Measurements from ENCODE around the gene JAKMIP2. TPM values are rescaled to one million over a fixed set of nuclear protein-coding genes. Genes with fewer than 3 reads are reported as not detected.

The JAKMIP2 gene
- polyA plus RNA-seq, 3 donors, result 0.23 to 0.90 (median 0.36) TPM

DNA sequence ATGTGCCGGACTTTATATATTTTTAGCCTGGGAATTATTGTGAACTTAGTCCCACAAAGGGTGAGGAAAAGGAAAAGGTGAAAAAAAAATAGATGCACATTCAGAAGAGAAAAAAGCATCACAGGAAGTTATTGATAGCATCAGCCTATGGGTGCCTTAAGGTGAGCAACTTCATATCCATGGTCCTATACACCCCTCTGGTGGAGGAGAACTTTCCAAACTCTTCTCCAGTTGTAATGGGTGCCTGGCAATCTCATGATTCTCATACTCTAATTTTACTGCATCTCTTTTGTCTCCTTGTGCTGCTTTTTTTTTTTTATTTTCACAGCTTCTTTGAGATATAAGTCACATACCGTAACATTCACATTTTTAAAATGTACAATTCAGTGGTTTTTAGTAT is 107.4 kb downstream of the JAKMIP2 start:
- WGBS, 3 donors, result 88 to 90% (median 88%) methylated on average over 2 of the region's 2 CpGs
- no peak overlapping the region for H3K27ac ChIP-seq (ENCODE audit: low read depth, low read length)

DNA sequence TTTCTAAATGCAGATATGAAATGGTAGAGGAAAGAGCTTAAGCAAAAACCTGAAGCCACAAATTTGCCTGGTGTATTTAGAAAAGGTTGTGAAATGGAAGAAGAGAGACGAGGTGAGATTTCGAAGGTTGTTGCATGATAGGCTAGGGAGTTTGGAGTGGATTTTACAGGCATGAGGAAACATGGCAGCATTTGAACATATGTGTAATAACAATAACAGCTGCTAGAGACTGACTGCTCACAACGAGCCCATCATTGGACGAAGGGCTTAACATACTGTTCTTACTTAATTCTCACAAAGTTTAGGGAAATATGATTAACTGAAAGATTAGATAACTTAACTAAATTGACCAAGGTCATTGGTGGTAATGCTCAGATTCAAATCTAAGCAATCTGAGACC is 108.1 kb downstream of the JAKMIP2 start:
- 80 to 82% (median 81%) methylated on average over 4 of the region's 4 CpGs for WGBS, 3 donors
- H3K27ac ChIP-seq (ENCODE audit: low read depth, low read length), result no peak overlapping the region

DNA sequence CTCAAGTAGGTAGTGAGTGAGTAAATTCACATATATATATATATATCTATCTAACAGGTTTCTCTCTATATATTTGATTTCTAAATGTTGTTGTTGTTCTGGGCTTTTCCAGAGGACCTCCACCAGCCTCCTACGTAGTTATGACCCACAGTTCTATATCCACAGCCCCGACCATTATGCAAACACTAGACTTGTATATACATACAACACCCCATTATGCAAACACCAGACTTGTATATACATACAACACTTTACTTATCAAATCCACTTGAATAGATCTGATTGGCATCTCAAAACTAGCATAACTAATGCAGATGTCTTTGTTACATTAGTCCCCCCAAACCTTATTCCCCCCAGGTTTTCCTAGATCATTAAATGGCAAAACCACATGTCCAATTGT is 108.7 kb downstream of the JAKMIP2 start:
- no peak overlapping the region for H3K27ac ChIP-seq (ENCODE audit: low read depth, low read length)
- WGBS, 3 donors, result 76 to 82% (median 81%) methylated on average over 2 of the region's 2 CpGs

DNA sequence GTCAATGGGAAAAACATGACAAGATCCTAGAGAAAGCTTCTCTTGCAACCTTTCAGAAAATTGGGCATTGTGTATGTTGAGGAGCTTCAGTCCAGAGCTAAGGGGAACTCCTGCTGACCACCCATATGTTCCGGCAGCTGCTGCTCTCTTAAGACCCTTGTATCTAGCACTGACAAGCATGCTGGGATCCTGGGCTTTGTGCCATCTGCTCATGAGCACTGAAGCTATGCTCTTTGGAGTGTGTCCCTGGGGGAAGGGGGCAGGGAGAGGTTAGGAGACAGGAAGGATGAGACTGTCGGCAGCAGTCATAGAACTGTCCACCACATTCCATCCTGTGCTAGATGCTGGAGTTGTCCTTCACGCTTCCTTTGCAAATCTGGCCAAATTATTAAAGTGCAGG is 109.3 kb downstream of the JAKMIP2 start:
- 40 to 69% (median 64%) methylated on average over 3 of the region's 3 CpGs for WGBS, 3 donors
- no peak overlapping the region for H3K27ac ChIP-seq (ENCODE audit: low read depth, low read length)

GRCh38 chr5:147671365-147671764 is 111.2 kb downstream of the JAKMIP2 start:
- H3K27ac ChIP-seq (ENCODE audit: low read depth, low read length), result no peak overlapping the region
- 82 to 85% (median 85%) methylated on average over 6 of the region's 6 CpGs for WGBS, 3 donors

GRCh38 chr5:147670815-147671214 is 111.7 kb downstream of the JAKMIP2 start:
- WGBS, 3 donors, result 81 to 86% (median 83%) methylated on average over 1 of the region's 1 CpG
- H3K27ac ChIP-seq (ENCODE audit: low read depth, low read length), result no peak overlapping the region

DNA sequence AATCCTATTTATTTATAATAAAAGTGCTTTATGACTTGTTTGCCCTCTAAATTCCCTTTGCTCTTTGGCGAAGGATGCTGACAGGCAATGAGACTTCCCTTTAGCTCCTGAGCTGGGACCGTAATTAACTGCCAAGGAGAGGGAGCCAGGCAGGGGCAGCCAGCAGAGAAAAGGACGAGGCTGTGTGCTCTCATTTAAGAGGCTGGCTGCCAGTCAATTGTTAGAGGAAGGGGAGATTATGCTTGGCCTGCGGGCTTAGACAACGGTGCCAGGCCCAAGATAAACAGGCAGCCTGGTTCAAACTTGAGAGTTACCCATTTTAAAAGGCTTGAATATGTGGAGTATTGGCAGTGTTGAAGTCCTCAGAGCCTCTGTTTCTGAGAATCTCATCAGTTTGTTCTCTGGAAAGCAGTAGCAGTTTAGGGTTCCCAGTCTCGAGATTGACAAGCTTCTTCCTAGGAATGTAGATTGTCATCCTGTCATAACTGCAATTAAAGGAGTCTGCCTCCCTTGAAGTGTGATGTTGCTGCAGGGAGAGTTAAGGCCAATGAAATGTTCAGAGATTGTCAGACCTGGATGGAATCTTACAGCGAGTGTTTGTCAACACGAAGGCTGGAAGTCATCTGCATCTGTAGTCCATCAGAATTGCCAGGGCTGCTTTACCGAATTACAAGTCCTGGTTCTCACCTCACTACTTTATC is 113.2 kb downstream of the JAKMIP2 start:
- 47 to 70% (median 54%) methylated on average over 9 of the region's 9 CpGs for WGBS, 3 donors
- no peak overlapping the region for H3K27ac ChIP-seq (ENCODE audit: low read depth, low read length)

- WGBS, 3 donors, result 89 to 100% (median 91%) methylated on average over 2 of the region's 2 CpGs
- no peak overlapping the region for H3K27ac ChIP-seq (ENCODE audit: low read depth, low read length)
Measured at GRCh38 chr5:147668385-147668784, 114.1 kb downstream of the JAKMIP2 start.

DNA sequence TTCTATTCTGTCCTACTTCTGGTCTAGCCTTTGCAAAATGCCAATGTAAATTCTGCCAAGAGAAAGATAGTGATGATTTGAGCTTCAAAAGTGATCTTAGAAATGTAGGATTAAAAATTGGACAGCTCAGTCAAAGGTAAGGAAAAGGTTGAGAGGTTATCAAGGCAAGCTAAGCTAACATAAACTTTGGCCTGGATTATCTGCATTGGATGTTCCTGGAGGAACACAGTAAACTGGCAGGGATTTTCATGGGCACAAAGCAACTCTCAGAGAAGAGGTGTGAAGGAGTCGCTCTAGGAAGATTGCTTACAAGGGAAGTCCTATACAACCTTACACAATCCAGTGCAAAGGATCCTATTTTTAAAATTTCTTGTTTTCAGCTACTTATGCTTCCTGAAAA is 115.2 kb downstream of the JAKMIP2 start:
- no peak overlapping the region for H3K27ac ChIP-seq (ENCODE audit: low read depth, low read length)
- WGBS, 3 donors, result 72 to 92% (median 88%) methylated on average over 1 of the region's 1 CpG

GRCh38 chr5:147666419-147666818 is 116.1 kb downstream of the JAKMIP2 start:
- no peak overlapping the region for H3K27ac ChIP-seq (ENCODE audit: low read depth, low read length)
- 76 to 85% (median 82%) methylated on average over 6 of the region's 6 CpGs for whole genome bisulfite sequencing, 3 donors

- H3K27ac ChIP-seq (ENCODE audit: low read depth, low read length), result no peak overlapping the region
- WGBS, 3 donors, result 75 to 95% (median 77%) methylated on average over 5 of the region's 5 CpGs
Measured at GRCh38 chr5:147661541-147661940, 121.0 kb downstream of the JAKMIP2 start.

DNA sequence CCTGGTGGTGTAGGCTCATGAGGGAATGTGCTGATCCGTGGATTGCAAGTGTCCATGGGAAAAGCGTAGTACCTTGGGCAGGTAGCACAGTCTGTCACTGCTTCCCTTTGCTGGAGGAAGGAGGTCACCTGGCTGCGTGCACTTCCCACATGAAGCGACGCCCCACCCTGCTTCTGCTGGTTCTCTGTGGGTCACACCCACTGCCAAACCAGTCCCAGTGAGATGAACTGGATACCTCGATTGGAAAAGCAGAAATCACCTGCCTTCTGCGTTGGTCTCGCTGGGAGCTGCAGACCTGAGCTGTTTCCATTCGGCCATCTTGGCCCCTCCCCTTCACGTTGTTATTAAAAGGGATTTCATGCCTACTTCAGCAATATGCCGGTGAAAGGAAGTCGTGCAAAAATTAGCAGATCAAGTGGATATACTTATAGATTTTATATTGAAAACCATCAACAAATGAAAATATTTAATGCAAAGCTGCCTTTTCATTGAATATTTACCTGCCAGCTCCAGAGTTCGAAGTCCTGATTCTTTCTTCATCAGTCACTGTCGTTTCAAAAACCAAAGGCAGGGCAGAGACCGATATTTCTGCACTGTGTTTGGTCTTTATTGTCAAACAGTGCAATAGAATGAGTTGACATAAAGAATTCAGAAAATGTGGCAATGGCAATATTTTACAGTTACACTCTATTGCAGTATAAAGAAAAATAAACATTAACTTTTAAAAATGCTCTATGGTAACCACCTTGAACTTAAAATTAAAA is 123.2 kb downstream of the JAKMIP2 start:
- no peak overlapping the region for H3K27ac ChIP-seq (ENCODE audit: low read depth, low read length)
- 69 to 90% (median 81%) methylated on average over 15 of the region's 15 CpGs for WGBS, 3 donors

- 86 to 88% (median 86%) methylated on average over 8 of the region's 8 CpGs for WGBS, 3 donors
- H3K27ac ChIP-seq (ENCODE audit: low read depth, low read length), result no peak overlapping the region
Measured at GRCh38 chr5:147658293-147658932, 124.1 kb downstream of the JAKMIP2 start.

DNA sequence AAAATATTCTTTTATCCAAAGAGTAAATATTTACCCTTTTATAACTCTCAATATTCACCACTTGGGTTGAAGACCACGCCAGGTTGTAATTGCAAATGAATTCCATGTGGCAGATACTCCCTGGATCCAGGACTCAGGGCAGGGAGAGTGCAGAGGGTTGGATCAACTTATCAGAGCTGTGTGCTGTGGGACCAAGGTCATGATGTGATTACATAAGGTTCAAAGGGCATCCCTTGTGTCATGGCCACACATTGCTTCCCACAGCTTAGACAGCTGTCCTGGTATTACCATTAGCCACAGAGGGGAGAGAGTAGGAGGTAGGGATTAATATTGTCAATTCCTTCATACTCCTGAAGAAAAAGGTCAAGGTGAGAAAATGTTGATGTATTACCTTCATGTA is 133.9 kb downstream of the JAKMIP2 start:
- no peak overlapping the region for H3K27ac ChIP-seq (ENCODE audit: low read depth, low read length)
- WGBS, 3 donors, result 69 to 88% (median 86%) methylated on average over 1 of the region's 1 CpG

DNA sequence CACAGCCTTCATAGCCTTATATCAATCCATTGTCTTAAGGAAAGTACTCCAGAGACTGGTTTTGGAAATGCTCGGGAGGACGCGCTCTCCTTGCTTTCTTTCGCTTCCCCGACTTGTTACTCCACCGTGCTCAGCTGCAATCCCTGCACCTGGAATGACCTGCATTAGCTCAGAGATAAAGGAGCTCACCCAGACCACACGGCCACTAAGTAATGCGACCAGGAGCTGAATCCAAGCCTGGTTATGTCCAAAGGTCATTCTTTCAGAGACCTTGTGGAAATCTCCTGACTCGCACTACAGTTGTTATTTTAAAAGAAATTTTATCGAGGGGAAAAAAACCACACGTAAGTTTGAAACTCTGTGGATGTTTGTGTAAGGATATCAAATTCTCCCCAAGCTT is 137.3 kb downstream of the JAKMIP2 start:
- H3K27ac ChIP-seq (ENCODE audit: low read depth, low read length), result no peak overlapping the region
- 36 to 76% (median 74%) methylated on average over 11 of the region's 11 CpGs for WGBS, 3 donors

DNA sequence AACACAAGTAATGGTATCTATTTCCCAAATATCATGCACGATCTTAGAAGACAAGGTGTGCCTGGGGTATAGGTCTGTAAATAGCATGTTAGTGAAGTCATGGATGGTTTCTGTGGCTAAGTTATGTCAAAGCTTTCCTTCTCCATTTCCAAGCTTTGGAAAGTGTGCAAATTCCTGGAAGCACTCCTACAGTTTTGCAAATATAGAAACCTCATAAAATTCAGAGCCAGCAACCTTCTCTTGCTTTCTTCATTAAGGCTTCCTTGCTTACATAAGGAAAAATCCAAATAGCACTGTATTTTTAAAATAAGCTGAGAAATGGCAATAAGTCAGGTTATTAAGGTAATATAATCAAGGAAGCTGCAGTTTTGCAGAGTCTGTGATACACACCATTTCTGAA is 138.1 kb downstream of the JAKMIP2 start:
- no peak overlapping the region for H3K27ac ChIP-seq (ENCODE audit: low read depth, low read length)
- WGBS, 3 donors, result 88 to 91% (median 91%) methylated on average over 1 of the region's 1 CpG

DNA sequence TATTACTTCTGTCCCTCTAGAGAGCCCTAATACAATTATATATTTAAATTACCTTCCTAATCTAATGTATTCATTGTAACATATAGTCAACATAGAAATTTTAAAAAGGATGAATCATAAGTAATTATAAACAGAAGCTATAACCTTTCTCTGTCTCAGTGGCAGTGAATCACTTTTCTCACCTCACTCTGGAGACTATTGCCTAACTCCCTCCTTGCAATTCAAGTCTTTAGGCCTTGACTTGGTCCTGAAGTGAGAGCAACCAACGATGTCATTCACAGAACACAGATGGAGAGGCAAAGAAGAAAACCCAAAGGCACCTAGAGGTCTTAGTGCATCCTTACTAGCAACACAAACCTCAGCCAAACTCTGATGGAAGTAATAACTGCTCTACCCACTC is 139.4 kb downstream of the JAKMIP2 start:
- H3K27ac ChIP-seq (ENCODE audit: low read depth, low read length), result no peak overlapping the region
- 72 to 78% (median 74%) methylated on average over 1 of the region's 1 CpG for WGBS, 3 donors

DNA sequence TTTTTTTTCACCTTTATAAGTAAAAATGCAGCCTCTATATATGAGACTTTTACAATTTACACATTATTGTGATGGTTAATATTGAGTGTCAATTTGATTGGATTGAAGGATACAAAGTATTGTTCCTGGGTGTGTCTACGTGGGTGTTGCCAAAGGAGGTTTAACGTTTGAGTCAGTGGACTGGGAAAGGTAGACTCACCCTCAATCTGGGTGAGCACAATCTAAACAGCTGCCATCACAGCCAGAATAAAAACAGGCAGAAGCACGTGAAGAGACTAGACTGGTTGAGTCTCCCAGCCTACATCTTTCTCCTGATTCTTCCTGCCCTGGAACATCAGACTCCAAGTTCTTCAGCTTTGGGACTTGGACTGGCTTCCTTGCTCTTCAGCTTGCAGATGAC is 139.9 kb downstream of the JAKMIP2 start:
- 76 to 83% (median 81%) methylated on average over 3 of the region's 3 CpGs for WGBS, 3 donors

DNA sequence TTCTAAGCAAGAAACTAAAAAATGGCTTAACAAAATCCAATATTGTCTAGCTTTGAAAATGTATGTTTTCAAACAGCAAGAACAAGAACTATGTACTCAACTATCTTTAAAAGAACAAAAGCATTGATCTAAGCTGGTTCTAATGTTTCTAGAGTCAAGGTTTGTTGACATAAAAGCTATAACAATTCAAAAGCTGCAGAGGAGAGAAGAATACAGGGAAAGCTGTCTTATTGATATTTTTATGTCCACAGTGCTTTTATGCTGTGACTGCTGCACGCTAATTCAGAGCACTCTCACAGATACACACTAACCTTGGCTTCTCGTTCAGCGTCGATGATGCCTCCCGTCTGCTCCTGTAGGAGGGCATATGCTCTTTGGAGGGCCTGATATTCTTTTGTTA is 143.2 kb downstream of the JAKMIP2 start:
- 44 to 93% (median 90%) methylated on average over 5 of the region's 5 CpGs for WGBS, 3 donors
- no peak overlapping the region for H3K27ac ChIP-seq (ENCODE audit: low read depth, low read length)

More for the DNA sequence above, 139.9 kb downstream of the JAKMIP2 start:
- no peak overlapping the region for H3K27ac ChIP-seq (ENCODE audit: low read depth, low read length)

DNA sequence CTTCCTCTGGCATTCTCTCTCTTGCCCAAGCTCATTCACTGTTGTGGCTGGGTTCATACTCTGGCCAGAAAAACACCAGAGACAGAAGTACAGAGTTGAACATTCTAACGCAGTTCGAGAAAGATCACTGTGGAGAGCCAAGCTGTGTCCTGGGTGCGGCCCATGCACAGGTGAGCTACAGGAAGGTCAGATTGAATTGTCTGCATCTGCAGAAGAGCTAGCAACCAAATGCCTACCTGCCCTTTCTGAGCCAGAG is 145.9 kb downstream of the JAKMIP2 start:
- no peak overlapping the region for H3K27ac ChIP-seq (ENCODE audit: low read depth, low read length)
- WGBS, 3 donors, result 94 to 100% (median 97%) methylated on average over 3 of the region's 3 CpGs

Data from adipose tissue (tissue), 3 donors.